GM15510 (cell line): ENCODE results near the gene GABRG1.

Experiments used
- POLR2A ChIP-seq: IDR thresholded peaks from 3 replicates; pipeline ENCODE4 v1.6.1; 2011; ENCODE audit warnings: borderline replicate concordance; ENCODE audit not compliant: insufficient read length; ENCODE audit errors: extremely low read depth

The GABRG1 gene

GRCh38 chr4:46123913-46124755 is at the start of gene GABRG1:
Gene GABRG1 (minus strand): TSS chr4:46124054. CDS start chr4:46123913, 141 bp downstream.
- TF ChIP-seq POLR2A: no peak

DNA sequence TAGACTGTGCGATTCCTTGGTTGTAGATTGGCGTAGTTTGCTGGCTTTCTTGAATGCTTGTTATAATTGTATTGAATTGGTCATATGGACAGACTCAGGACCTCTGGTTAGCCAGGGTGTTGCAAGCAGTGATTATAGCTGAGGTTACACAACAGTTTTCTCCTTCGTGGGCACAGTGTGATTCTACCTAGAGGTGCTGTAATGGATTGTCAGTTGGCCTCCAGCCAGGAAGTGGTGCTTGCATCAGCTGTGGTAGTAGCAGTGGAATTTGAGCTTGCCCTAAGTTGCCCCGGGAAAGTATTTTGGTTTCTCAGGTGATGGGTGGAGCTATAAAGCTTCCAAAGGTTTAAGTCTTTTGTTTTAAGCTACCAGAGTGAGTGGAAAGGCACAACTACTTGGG is 23.1 kb upstream of the GABRG1 start:
- no peak for TF ChIP-seq POLR2A

GRCh38 chr4:46131498-46132057 is 7.7 kb upstream of the GABRG1 start:
- no peak for TF ChIP-seq POLR2A

GRCh38 chr4:46124773-46125413 is 1.0 kb upstream of the GABRG1 start:
- no peak for TF ChIP-seq POLR2A

- no peak for TF ChIP-seq POLR2A
Observed at GRCh38 chr4:46081674-46082073, 42.2 kb downstream of the GABRG1 start.

- TF ChIP-seq POLR2A: no peak
Observed at GRCh38 chr4:46081248-46081647, 42.6 kb downstream of the GABRG1 start.

- TF ChIP-seq POLR2A: no peak
Observed at GRCh38 chr4:46073778-46074177, 50.1 kb downstream of the GABRG1 start.

DNA sequence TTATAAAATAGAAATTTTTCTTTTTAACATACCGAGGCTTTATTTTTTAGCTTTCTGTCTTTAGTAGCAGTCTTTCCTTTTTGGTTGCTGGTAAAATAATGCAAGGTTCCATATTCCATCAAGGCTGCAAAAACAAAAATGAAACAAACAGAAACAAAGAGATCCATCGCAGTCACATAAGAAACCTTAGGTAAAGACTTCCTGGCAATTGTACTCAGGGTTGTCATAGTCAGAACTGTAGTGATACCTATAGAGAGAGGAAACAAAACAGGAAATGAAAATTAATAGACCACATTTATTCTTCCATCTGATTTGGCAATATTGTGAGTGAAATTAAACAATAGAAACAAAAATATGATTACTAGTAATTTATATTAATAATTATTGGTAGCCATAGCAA is 72.5 kb downstream of the GABRG1 start:
- no peak for TF ChIP-seq POLR2A

- TF ChIP-seq POLR2A: no peak
Observed at GRCh38 chr4:46032056-46032455, 91.8 kb downstream of the GABRG1 start.

GRCh38 chr4:46016306-46016705 is 107.5 kb downstream of the GABRG1 start:
- TF ChIP-seq POLR2A: no peak

DNA sequence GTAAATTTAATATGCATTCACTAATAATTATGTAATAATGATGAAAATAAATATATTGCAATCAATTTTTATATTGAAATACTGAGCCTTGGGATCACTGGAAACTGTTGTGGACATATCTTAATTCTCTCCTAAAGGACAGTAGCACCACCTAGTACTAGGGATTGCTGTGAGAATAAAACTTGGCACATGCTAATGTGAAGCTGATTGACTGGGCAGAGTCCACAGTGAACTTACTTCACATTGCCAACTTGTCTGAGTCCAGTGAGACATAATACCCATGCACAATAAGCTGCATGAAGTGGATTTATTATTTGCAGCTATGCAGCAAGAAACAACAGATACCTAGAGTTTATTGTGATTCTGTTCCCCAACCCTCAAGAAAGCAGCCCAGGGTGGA is 131.1 kb downstream of the GABRG1 start:
- no peak for TF ChIP-seq POLR2A

DNA sequence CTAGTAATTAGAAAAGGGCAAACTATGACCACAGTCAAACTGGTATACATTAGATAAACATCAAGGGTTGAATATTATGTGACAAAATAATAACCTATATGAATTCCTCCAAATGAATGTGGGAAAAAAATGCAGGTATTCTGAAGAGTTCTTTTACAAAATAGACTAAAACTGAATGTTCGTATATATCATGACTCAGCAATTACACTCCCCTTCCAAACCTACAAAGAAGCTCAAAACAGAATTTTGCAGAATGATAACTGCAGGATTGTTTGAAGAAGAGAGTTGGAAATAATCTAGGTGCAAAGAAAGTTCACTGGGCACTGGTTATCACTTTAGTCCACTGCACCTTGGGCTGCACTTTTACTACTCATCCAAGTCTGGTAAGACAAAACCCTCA is 134.1 kb downstream of the GABRG1 start:
- TF ChIP-seq POLR2A: no peak

DNA sequence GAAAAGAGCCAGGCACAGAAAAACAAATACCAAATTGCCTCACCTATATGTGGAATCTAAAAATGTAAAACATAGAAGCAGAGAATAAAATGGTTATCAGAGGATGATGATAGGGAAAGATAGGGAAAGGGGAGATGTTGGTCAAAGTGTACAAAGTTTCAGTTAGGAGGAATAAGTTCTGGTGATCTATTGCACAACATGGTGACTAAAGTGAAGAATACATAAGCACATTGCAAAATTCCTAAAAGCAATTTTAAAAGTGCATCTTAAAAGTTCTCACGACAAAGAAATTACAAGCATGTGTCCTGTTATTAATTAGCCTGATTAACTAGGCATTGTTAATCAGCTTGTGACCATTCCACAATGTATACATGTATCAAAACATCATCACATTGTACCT is 136.0 kb downstream of the GABRG1 start:
- TF ChIP-seq POLR2A: no peak
